Measurements from ENCODE around the gene TOPAZ1.

GRCh38 chr3:44228900-44229299, 12.8 kb upstream of the TOPAZ1 start:
- no peak for TF ChIP-seq CTCF (IDR thresholded peaks at IDR 0.05)
- TF ChIP-seq POLR2AphosphoS5 (IDR thresholded peaks at IDR 0.05) = no peak
- no peak for TF ChIP-seq POLR2A (IDR thresholded peaks at IDR 0.05)
